ENCODE results near the gene PIGN. TPM values are rescaled to one million over a fixed set of nuclear protein-coding genes. Genes with fewer than 3 reads are reported as not detected.

Gene PIGN
- polyA plus RNA-seq, 4 donors, result 23.3 to 31.7 (median 29.9) TPM

GRCh38 chr18:62122330-62122729 lies 64.5 kb downstream of the PIGN start:
- DNase-seq (ENCODE audit: low read depth in 4 of 4, low spot score in 2 of 4), result no peak

GRCh38 chr18:62119884-62120283 lies 67.0 kb downstream of the PIGN start:
- no peak for DNase-seq (ENCODE audit: low read depth in 4 of 4, low spot score in 2 of 4)

GRCh38 chr18:62118328-62118727 lies 68.5 kb downstream of the PIGN start:
- no peak for DNase-seq (ENCODE audit: low read depth in 4 of 4, low spot score in 2 of 4)

- DNase-seq (ENCODE audit: low read depth in 4 of 4, low spot score in 2 of 4), result no peak
These were observed 77.2 kb downstream of the PIGN start for GRCh38 chr18:62109676-62110075.

GRCh38 chr18:62107881-62108280 lies 79.0 kb downstream of the PIGN start:
- no peak for DNase-seq (ENCODE audit: low read depth in 4 of 4, low spot score in 2 of 4)

GRCh38 chr18:62106271-62106670 lies 80.6 kb downstream of the PIGN start:
- DNase-seq (ENCODE audit: low read depth in 4 of 4, low spot score in 2 of 4), result no peak

GRCh38 chr18:62105376-62105775 lies 81.5 kb downstream of the PIGN start:
- DNase-seq (ENCODE audit: low read depth in 4 of 4, low spot score in 2 of 4), result no peak

GRCh38 chr18:62102221-62102620 lies 84.6 kb downstream of the PIGN start:
- DNase-seq (ENCODE audit: low read depth in 4 of 4, low spot score in 2 of 4), result no peak

- no peak for DNase-seq (ENCODE audit: low read depth in 4 of 4, low spot score in 2 of 4)
These were observed 85.5 kb downstream of the PIGN start for GRCh38 chr18:62101321-62101721.

GRCh38 chr18:62098960-62099359 lies 87.9 kb downstream of the PIGN start:
- no peak for DNase-seq (ENCODE audit: low read depth in 4 of 4, low spot score in 2 of 4)

GRCh38 chr18:62097698-62098097 lies 89.2 kb downstream of the PIGN start:
- DNase-seq (ENCODE audit: low read depth in 4 of 4, low spot score in 2 of 4), result no peak

GRCh38 chr18:62091487-62092120 lies 95.3 kb downstream of the PIGN start:
- DNase-seq (ENCODE audit: low read depth in 4 of 4, low spot score in 2 of 4), result no peak

- no peak for DNase-seq (ENCODE audit: low read depth in 4 of 4, low spot score in 2 of 4)
These were observed 97.7 kb downstream of the PIGN start for GRCh38 chr18:62089174-62089573.

- DNase-seq (ENCODE audit: low read depth in 4 of 4, low spot score in 2 of 4), result no peak
These were observed 98.7 kb downstream of the PIGN start for GRCh38 chr18:62088156-62088555.

- no peak for DNase-seq (ENCODE audit: low read depth in 4 of 4, low spot score in 2 of 4)
These were observed 101.1 kb downstream of the PIGN start for GRCh38 chr18:62085756-62086155.

GRCh38 chr18:62081761-62082294 lies 105.0 kb downstream of the PIGN start:
- no peak for DNase-seq (ENCODE audit: low read depth in 4 of 4, low spot score in 2 of 4)

- DNase-seq (ENCODE audit: low read depth in 4 of 4, low spot score in 2 of 4), result no peak
These were observed 105.6 kb downstream of the PIGN start for GRCh38 chr18:62081248-62081647.

GRCh38 chr18:62080172-62080900 lies 106.5 kb downstream of the PIGN start:
- no peak for DNase-seq (ENCODE audit: low read depth in 4 of 4, low spot score in 2 of 4)

GRCh38 chr18:62073461-62074281 lies 113.2 kb downstream of the PIGN start:
- no peak for DNase-seq (ENCODE audit: low read depth in 4 of 4, low spot score in 2 of 4)

GRCh38 chr18:62072370-62072769 lies 114.5 kb downstream of the PIGN start:
- DNase-seq (ENCODE audit: low read depth in 4 of 4, low spot score in 2 of 4), result no peak

- no peak for DNase-seq (ENCODE audit: low read depth in 4 of 4, low spot score in 2 of 4)
These were observed 115.8 kb downstream of the PIGN start for GRCh38 chr18:62071071-62071470.
